K562 (cell line): ENCODE measurements around the gene FAM111B. TPM values are rescaled to one million over a fixed set of nuclear protein-coding genes. Genes with fewer than 3 reads are reported as not detected.
"Not testable (repeated sequence)": the region's sequence is repeated elsewhere in the genome, so short reads cannot be mapped to it uniquely, and the experiment has no call there.

ENCODE experiments used
- ATAC-seq: fragments of 200-7000 bp; cut with Tn5 transposase; 3 replicates; pipeline ENCODE4 v1.9.1; 2020; ENCODE audit warnings: moderate library complexity
- BruUV-seq: library from RNA; stranded (reverse); fragments of 400-500 nt; replicated peaks from 2 replicates; lab custom pipeline; 2021; lab: Mats Ljungman, UMichigan
- CTCF ChIA-PET: fragments of 300-600 bp; formaldehyde crosslinking; extraction: SDS; loops from one replicate; lab custom pipeline; 2021; ENCODE audit warnings: low intra/inter-chr PET ratio; lab: Yijun Ruan, JAX
- POLR2A ChIA-PET: fragments of 300-600, 350-650 bp; sonication (Branson Sonifier 250); formaldehyde crosslinking; extraction: SDS; loops from one replicate; lab custom pipeline; 2021; ENCODE audit warnings: antibody characterized with exemption, inconsistent platforms; lab: Yijun Ruan, JAX
- DNase-seq, 4 experiments: peaks; one replicate each; pipeline versions ENCODE4 v3.0.0 to v3.0.0-alpha.2; 2011 to 2018; ENCODE audit warnings: low spot score in 3 of 4, mixed read lengths in 3 of 4; ENCODE audit errors: extremely low read depth in 1 of 4
- FAIRE-seq: peaks from 2 replicates; lab custom pipeline; 2011; peaks lifted over from hg19 to GRCh38; lab: Jason Lieb, UNC
- H2AFZ ChIP-seq: 2 replicates; pipeline ENCODE4 v1.6.0; 2011; ENCODE audit warnings: low read depth, low read length, control low read depth, inconsistent platforms
- H3K27ac ChIP-seq: fragments of 200-600 bp; 3 replicates; pipeline ENCODE4 v1.8.0; 2011; ENCODE audit warnings: low read depth, mild to moderate bottlenecking, control low read depth, inconsistent platforms, low read length, moderate library complexity, mixed read lengths; ENCODE audit errors: extremely low read depth
- H3K27me3 ChIP-seq, 2 experiments: fragments of 300-600 bp in 1 of 2; 2 replicates in 1 of 2; 3 replicates in 1 of 2; pipeline versions ENCODE4 v1.6.0 to v1.8.0; 2011; ENCODE audit warnings: inconsistent platforms in 2 of 2, low read length in 2 of 2, mild to moderate bottlenecking in 1 of 2, mixed read lengths in 1 of 2, moderate library complexity in 1 of 2; ENCODE audit not compliant: control insufficient read depth in 2 of 2, insufficient read depth in 2 of 2
- H3K36me3 ChIP-seq: fragments of 300-600 bp; 3 replicates; pipeline ENCODE4 v1.8.0; 2011; ENCODE audit warnings: mild to moderate bottlenecking, low read length, inconsistent platforms; ENCODE audit not compliant: control insufficient read depth, insufficient read depth
- H3K4me1 ChIP-seq, 2 experiments: fragments of 200-600 bp in 1 of 2; replicated peaks in 1 of 2; 2 replicates in 1 of 2; 3 replicates in 1 of 2; pipeline versions ENCODE4 v1.5.1 to v1.8.0; 2011; ENCODE audit warnings: inconsistent platforms in 2 of 2, low read length in 2 of 2, mild to moderate bottlenecking in 1 of 2, mixed read lengths in 1 of 2, moderate library complexity in 1 of 2; ENCODE audit not compliant: control insufficient read depth in 2 of 2, insufficient read depth in 2 of 2
- H3K4me2 ChIP-seq: 2 replicates; pipeline ENCODE4 v1.6.1; 2011; ENCODE audit warnings: low read length, control low read depth, inconsistent platforms, mixed read lengths; ENCODE audit not compliant: insufficient read depth
- H3K4me3 ChIP-seq: fragments of 200-600 bp; sonication (generic), shearing (Covaris generic); 2 replicates; pipeline ENCODE4 v1.5.1; 2016; ENCODE audit warnings: control low read depth, inconsistent platforms
- H3K79me2 ChIP-seq: fragments of 200-600 bp; 3 replicates; pipeline ENCODE4 v1.8.0; 2011; ENCODE audit warnings: low read length, inconsistent platforms; ENCODE audit not compliant: control insufficient read depth, insufficient read depth
- H3K9ac ChIP-seq, 2 experiments: 2 replicates each; pipeline versions ENCODE4 v1.6.0 to v1.6.1; 2011; ENCODE audit warnings: low read depth in 2 of 2, low read length in 2 of 2, control low read depth in 1 of 2, inconsistent platforms in 1 of 2, mild to moderate bottlenecking in 1 of 2, mixed read lengths in 1 of 2; ENCODE audit not compliant: insufficient read depth in 1 of 2
- H3K9me1 ChIP-seq: one replicate; pipeline ENCODE4 v1.6.0; 2011; ENCODE audit warnings: inconsistent platforms, mild to moderate bottlenecking, low read length, moderate library complexity; ENCODE audit not compliant: control insufficient read depth, insufficient read depth
- H3K9me3 ChIP-seq: replicated peaks from 2 replicates; pipeline ENCODE4 v1.5.1; 2011; ENCODE audit warnings: low read depth, low read length, inconsistent platforms; ENCODE audit not compliant: control insufficient read depth, insufficient read depth
- H4K20me1 ChIP-seq: replicated peaks from 2 replicates; pipeline ENCODE4 v1.6.1; 2011; ENCODE audit warnings: low read length, inconsistent platforms, mixed read lengths; ENCODE audit not compliant: control insufficient read depth, insufficient read depth
- HINFP ChIP-seq: fragments of 450-650 bp; conservative IDR thresholded peaks from 2 replicates; pipeline ENCODE4 v1.6.1; 2016; ENCODE audit warnings: missing genetic modification characterization, low read depth, mild to moderate bottlenecking, control low read depth, missing compliant biosample characterization
- PHB2 ChIP-seq: fragments of 450-650 bp; IDR thresholded peaks from 2 replicates; pipeline ENCODE4 v1.6.1; 2017; ENCODE audit warnings: low read depth
- SNRNP70 ChIP-seq: fragments of 200-400 bp; formaldehyde crosslinking; optimal IDR thresholded peaks from 2 replicates; pipeline ENCODE3; 2017; ENCODE audit warnings: low read depth, low read length
- ZNF239 ChIP-seq: fragments of 250-450 bp; sonication (Bioruptor Pico); IDR thresholded peaks from 2 replicates; pipeline ENCODE4 v1.4.0; 2020; ENCODE audit warnings: mild to moderate bottlenecking
- ZNF354B ChIP-seq: fragments of 250-450 bp; sonication (Bioruptor Pico); IDR thresholded peaks from 2 replicates; pipeline ENCODE4 v1.4.0; 2020
- WGBS: fragments of 100-300 bp; shearing (Covaris generic); methylation state at CpG from one replicate; pipeline ENCODE4 v1.1.6; 2016; ENCODE audit warnings: low coverage, mixed read lengths; ENCODE audit not compliant: insufficient coverage; ENCODE audit errors: missing lambda C conversion rate; 5-methylcytosine and 5-hydroxymethylcytosine counted together
- in situ Hi-C: fragments of 300-500 bp; cut with MboI; formaldehyde crosslinking; loops from 4 replicates; pipeline ENCODE4 v1.15.0; 2018; ENCODE audit warnings: inconsistent platforms, mixed read lengths
- intact Hi-C: fragments of 100-400 bp; cut with micrococcal nuclease; formaldehyde crosslinking; loops from 2 replicates; pipeline ENCODE4 v1.14.2; 2022
- polyA plus RNA-seq, 8 experiments: library from polyadenylated mRNA; depleted of rRNA in 4 of 8; stranded (reverse) in 5 of 8; unstranded in 3 of 8; fragments of >200 nt; fragmentation: Nextera tagmentation in 2 of 8; fragmentation: Illumina TruSeq in 1 of 8; extraction: Ambion mirVana in 2 of 8; extraction: Trizol in 1 of 8; gene quantifications; 2 replicates each; pipeline versions ENCODE4 v1.2.1 to v1.2.3, GENCODE V29; 2011 to 2014; ENCODE audit warnings: inconsistent platforms in 1 of 8, missing spikeins in 1 of 8
- total RNA-seq, 7 experiments: library from RNA; depleted of rRNA in 6 of 7; stranded (reverse); fragments of >200 nt in 6 of 7; fragmentation: Illumina TruSeq in 2 of 7; extraction: Trizol in 2 of 7; gene quantifications; 2 replicates each; pipeline versions ENCODE4 v1.2.1 to v1.2.3, GENCODE V29; 2011 to 2021; ENCODE audit warnings: low replicate concordance in 1 of 7

The FAM111B gene
- total and polyA plus RNA-seq, 9 of the 15 experiments (the other 6 are each of a cell fraction or from before 2014, with no cell fraction given): 0.01 to 0.33 (median 0.06) TPM; not detected in 5

GRCh38 chr11:59079086-59079485, 28.0 kb upstream of the FAM111B start:
- TF ChIP-seq ZNF354B (CRISPR knock-in tag): no peak
- TF ChIP-seq HINFP (tag): no peak
- TF ChIP-seq SNRNP70: no peak
- TF ChIP-seq PHB2: no peak
- TF ChIP-seq ZNF239 (CRISPR knock-in tag): no peak
- no peaks in the 10 kb centered on the region for H3K36me3 ChIP-seq
- intact Hi-C loops (no loop called here), in situ Hi-C loops (no loop called here)
- H3K9me1 ChIP-seq: no peaks in the 10 kb centered on the region
- no peak overlapping the region for H3K27ac ChIP-seq
- H3K9me3 ChIP-seq: no peaks in the 10 kb centered on the region
- POLR2A ChIA-PET: no interaction called here
- no TSS peak for BruUV-seq
- H3K4me1 ChIP-seq: no peaks in the 10 kb centered on the region
- FAIRE-seq (no peak), DNase-seq (no peak), ATAC-seq (no peak)
- H2AFZ ChIP-seq: no peak overlapping the region
- H3K27me3 ChIP-seq: no peaks in the 10 kb centered on the region; a peak in 1 of 5 replicates
- 7% methylated on average over 1 of the region's 1 CpG for WGBS
- no peak overlapping the region for H3K4me3 ChIP-seq
- CTCF ChIA-PET: no interaction called here
- no peaks in the 10 kb centered on the region for H3K79me2 ChIP-seq
- no peak overlapping the region for H3K9ac ChIP-seq
- no peaks in the 10 kb centered on the region for H4K20me1 ChIP-seq
- H3K4me2 ChIP-seq: no peak overlapping the region

DNA sequence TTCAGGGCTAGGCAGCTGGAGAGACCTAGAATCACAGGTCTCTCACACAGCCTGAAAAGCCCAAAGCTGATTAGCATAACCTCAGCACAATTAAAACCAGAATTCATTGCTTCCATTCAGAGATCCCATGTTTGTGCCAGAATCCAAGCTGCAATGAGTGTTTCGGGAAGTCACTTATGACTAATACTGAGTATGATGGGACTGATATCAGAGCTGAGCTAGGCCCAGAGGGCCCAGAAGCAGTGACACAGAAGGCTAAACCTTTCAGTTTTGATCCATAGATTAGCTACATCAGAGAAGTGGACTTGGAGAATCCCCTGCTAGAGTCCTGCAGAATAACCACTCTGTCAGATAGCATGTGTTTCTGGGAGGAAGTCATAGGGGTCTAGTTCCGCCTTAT, 26.6 kb upstream of the FAM111B start:
- H3K36me3 ChIP-seq, H3K4me2 ChIP-seq, H3K79me2 ChIP-seq, in situ Hi-C loops, H2AFZ ChIP-seq, H3K9ac ChIP-seq, H3K9me1 ChIP-seq, H3K27me3 ChIP-seq, H3K4me3 ChIP-seq, POLR2A ChIA-PET, intact Hi-C loops, DNase-seq, H4K20me1 ChIP-seq, ATAC-seq, BruUV-seq, CTCF ChIA-PET, H3K9me3 ChIP-seq, H3K4me1 ChIP-seq, H3K27ac ChIP-seq: not testable (repeated sequence)
- peak; percentile 44 for FAIRE-seq
- 0% methylated on average over 1 of the region's 2 CpGs for WGBS

DNA sequence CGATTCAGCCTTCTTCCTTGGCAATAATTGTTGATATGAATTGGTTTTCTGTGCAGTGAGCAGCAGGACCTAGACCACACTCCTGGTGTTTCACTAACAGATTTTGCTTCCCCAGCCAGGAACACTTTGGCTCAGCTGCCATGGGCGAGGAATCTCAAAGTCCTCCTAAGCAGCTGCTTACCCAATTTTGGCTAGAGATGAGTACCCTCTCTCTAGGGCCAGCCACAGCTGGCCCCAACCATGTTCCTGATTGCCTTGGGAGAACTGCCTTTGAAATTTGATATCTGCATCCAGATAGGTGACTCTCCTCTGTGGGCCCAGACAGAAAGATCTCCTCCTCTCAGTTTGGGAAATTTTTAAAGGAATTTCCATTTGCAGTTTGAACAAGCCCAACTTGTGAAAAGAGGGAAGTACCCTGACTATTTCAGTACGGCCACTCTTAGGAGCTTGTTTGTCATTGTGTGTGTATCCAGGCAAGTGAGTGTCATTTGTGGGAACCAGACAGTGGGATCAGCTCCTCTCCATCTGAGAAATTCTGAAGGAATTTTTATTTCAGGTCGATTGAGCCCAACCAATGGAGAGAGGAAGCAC, 25.5 kb upstream of the FAM111B start:
- H3K9me1 ChIP-seq, BruUV-seq, H3K79me2 ChIP-seq, H3K4me3 ChIP-seq, DNase-seq, H3K27me3 ChIP-seq, FAIRE-seq, intact Hi-C loops, H2AFZ ChIP-seq, H3K27ac ChIP-seq, in situ Hi-C loops, H3K4me2 ChIP-seq, H3K9ac ChIP-seq, H3K36me3 ChIP-seq, ATAC-seq, H3K9me3 ChIP-seq, H3K4me1 ChIP-seq, H4K20me1 ChIP-seq, CTCF ChIA-PET: not testable (repeated sequence)
- WGBS: 0% methylated on average over 4 of the region's 4 CpGs
- POLR2A ChIA-PET: interaction anchor here (0.5 kb wide), 1 partner anchor 85 kb away, joined by 5 read pairs; no protein-coding TSS in a partner anchor
